Placental epithelial cell (primary cell): Measurements from ENCODE around the gene TMEM161A. TPM values are rescaled to one million over a fixed set of nuclear protein-coding genes. Genes with fewer than 3 reads are reported as not detected.

Experiments used
- total RNA-seq: library from RNA; depleted of rRNA; stranded (reverse); fragments of >200 nt; gene quantifications from 2 replicates; pipeline ENCODE4 v1.2.3, GENCODE V29; 2012

TMEM161A gene
- 16.1 TPM in 2 replicates for total RNA-seq

DNA sequence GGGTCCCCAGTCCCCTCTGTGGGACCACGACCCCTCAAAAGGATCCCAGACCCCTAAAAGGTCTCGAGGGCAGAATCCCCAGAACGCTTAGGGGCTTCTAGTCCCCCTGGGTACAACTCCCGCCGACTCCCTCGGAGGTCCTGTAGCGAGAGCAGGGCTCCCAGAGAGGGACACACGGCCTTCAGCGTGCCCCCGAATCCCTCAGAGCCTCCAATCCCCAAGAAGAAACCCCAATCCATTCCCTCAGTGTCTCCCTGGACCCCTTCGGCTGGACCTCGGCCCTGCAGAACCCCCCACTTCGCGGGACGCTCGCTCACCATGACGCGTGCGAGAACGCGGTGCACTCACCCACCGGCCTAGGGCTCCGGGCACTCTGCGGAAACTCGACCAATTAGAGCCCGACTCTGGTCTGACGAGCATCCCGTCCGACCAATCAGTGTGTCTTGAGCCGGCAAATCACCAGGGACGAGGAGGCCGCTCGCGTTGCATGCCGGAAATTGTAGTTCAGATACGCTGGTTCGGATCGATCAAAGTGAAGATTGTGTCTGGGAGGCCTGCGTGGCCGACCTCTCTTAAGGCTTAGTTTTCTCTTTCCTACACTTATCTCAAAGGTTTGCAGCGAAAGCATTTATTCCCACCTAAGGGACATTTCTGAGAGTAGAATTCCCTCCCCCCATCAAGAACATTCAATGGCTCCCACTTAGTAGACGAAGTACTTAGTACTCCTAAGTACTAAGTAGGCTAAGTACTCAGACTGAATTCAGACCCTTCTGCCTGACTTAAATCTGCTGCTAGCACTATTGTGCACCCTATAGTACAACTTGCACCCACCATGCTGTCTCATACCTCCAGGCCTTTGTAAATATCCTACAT lies at the start of gene TMEM161A:
TSS of gene TMEM161A (minus strand) at position 370 of the 873 bp plus-strand sequence. CDS start at position 320, 50 bp downstream.

GRCh38 chr19:19170053-19170872 lies 32.0 kb upstream of the TMEM161A start, which contains the start of gene MEF2B:
Gene MEF2B (minus strand): TSS chr19:19170263. CDS start chr19:19150735, 19,528 bp downstream.

Other genes starting within 250 kb of the TMEM161A start
- gene CERS1, start 242.3 kb downstream of the TMEM161A start, total RNA-seq, result not detected in 2 replicates
- 191 and 379 TPM in 2 replicates for gene COPE, start 219.1 kb downstream of the TMEM161A start, total RNA-seq
- gene DDX49, start 218.8 kb downstream of the TMEM161A start, total RNA-seq, result 50.3 and 67.2 TPM in 2 replicates
- gene HOMER3, start 197.3 kb downstream of the TMEM161A start, total RNA-seq, result 43.6 and 99.6 TPM in 2 replicates
- 23.9 and 25.7 TPM in 2 replicates for gene SUGP2, start 105.0 kb downstream of the TMEM161A start, total RNA-seq
- 27.1 and 41.2 TPM in 2 replicates for gene ARMC6, start 104.9 kb downstream of the TMEM161A start, total RNA-seq
- gene SLC25A42, start 74.5 kb downstream of the TMEM161A start, total RNA-seq, result 8.5 and 12.6 TPM in 2 replicates
- gene MEF2B, start 31.8 kb upstream of the TMEM161A start, total RNA-seq, result 0.39 TPM in 1 of 2 replicates, not detected in the other
- gene BORCS8, start 53.7 kb upstream of the TMEM161A start, total RNA-seq, result 11.0 and 15.7 TPM in 2 replicates
- gene RFXANK, start 53.8 kb upstream of the TMEM161A start, total RNA-seq, result 53.6 and 64.8 TPM in 2 replicates
- 7.6 and 9.0 TPM in 2 replicates for gene NR2C2AP, start 64.9 kb upstream of the TMEM161A start, total RNA-seq
- gene NCAN, start 73.5 kb upstream of the TMEM161A start, total RNA-seq, result under 0.01 TPM in 1 of 2 replicates, not detected in the other
- 1.2 and 2.0 TPM in 2 replicates for gene TM6SF2, start 134.8 kb upstream of the TMEM161A start, total RNA-seq
- 27.1 and 33.4 TPM in 2 replicates for gene SUGP1, start 182.0 kb upstream of the TMEM161A start, total RNA-seq
- gene MAU2, start 182.4 kb upstream of the TMEM161A start, total RNA-seq, result 47.5 and 64.8 TPM in 2 replicates